ENCODE data around the gene NFKBIB. TPM values are rescaled to one million over a fixed set of nuclear protein-coding genes. Genes with fewer than 3 reads are reported as not detected.

NFKBIB gene
- total RNA-seq, 1 experiment from 2014 or later, result 45.4 TPM

DNA sequence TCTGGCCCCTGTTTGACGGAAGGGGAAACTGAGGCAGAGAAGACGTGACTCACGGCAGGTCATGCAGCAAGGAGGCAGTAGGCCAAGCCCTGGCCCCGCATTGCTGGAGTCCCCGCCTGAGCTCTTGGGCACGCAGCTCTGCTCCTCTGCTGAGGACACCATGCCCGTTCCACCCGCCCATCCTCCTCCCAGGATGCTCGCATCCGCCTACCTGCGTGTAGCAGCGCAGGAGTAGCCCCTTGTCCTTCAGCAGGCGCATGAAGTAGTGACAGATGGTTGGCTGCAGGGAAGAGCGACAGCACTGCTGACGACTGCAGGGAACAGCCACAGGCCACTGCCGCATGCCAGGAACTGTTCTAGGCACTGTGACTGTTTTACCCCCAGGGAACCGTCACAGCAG is 10.9 kb upstream of the NFKBIB start:
- ChIA-PET CTCF (interaction anchor here (1.1 to 1.3 kb wide), 2 partner anchors 372 to 486 kb away, joined by 3 to 5 read pairs; partner anchors contain the start of gene FAM98C), POLR2A (no interaction called here)
- TF ChIP-seq, protein P1, sequence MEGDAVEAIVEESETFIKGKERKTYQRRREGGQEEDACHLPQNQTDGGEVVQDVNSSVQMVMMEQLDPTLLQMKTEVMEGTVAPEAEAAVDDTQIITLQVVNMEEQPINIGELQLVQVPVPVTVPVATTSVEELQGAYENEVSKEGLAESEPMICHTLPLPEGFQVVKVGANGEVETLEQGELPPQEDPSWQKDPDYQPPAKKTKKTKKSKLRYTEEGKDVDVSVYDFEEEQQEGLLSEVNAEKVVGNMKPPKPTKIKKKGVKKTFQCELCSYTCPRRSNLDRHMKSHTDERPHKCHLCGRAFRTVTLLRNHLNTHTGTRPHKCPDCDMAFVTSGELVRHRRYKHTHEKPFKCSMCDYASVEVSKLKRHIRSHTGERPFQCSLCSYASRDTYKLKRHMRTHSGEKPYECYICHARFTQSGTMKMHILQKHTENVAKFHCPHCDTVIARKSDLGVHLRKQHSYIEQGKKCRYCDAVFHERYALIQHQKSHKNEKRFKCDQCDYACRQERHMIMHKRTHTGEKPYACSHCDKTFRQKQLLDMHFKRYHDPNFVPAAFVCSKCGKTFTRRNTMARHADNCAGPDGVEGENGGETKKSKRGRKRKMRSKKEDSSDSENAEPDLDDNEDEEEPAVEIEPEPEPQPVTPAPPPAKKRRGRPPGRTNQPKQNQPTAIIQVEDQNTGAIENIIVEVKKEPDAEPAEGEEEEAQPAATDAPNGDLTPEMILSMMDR (IDR thresholded peaks at IDR 0.05; ENCODE audit: unreplicated experiment), result no peak
- no peak for DNase-seq (ENCODE audit: unreplicated experiment)
- H3K36me3 Mint-ChIP-seq (ENCODE audit: insufficient read depth, unreplicated experiment), result peaks cover 42% of the 10 kb centered on the region
- intact Hi-C loops (cut with micrococcal nuclease), result no loop called here
- H3K27me3 Mint-ChIP-seq (ENCODE audit: insufficient read depth, unreplicated experiment), result no peaks in the 10 kb centered on the region
- no peak overlapping the region for H3K4me3 Mint-ChIP-seq (ENCODE audit: unreplicated experiment)
- H3K9me3 Mint-ChIP-seq (ENCODE audit: unreplicated experiment), result no peaks in the 10 kb centered on the region
- no peak overlapping the region for H3K27ac Mint-ChIP-seq (ENCODE audit: low read depth, unreplicated experiment)
- H3K4me1 Mint-ChIP-seq (ENCODE audit: insufficient read depth, unreplicated experiment), result no peaks in the 10 kb centered on the region
- no TSS peak for BruUV-seq (replicated peaks)

DNA sequence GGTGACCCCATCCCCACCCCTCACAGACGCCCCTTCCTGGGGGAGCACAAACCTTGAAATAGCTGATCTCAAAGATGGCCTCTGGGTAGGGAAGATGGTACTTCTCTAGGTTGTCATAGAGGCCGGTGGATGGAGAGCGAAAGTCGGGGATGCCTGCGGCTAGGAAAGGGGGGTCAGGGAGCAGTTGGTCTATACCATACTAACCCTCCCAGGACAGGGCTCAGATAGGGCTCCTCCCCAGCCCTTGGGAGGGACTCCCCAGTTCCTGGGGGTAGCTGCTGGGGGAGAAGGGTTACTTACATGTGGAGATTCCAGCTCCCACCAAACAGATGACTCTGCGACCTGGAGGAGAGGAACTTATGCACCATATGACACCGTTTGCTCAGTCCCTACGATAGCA is 10.0 kb upstream of the NFKBIB start:
- Mint-ChIP-seq H3K36me3 (ENCODE audit: insufficient read depth, unreplicated experiment) (peaks cover 42% of the 10 kb centered on the region), H3K4me3 (ENCODE audit: unreplicated experiment) (no peak overlapping the region), H3K4me1 (ENCODE audit: insufficient read depth, unreplicated experiment) (no peaks in the 10 kb centered on the region), H3K27me3 (ENCODE audit: insufficient read depth, unreplicated experiment) (no peaks in the 10 kb centered on the region), H3K9me3 (ENCODE audit: unreplicated experiment) (no peaks in the 10 kb centered on the region), H3K27ac (ENCODE audit: low read depth, unreplicated experiment) (no peak overlapping the region)
- intact Hi-C loops (cut with micrococcal nuclease), result no loop called here
- ChIA-PET CTCF (interaction anchor here (0.6 kb wide), 1 partner anchor 625 kb away, joined by 3 read pairs; no protein-coding TSS in a partner anchor), POLR2A (no interaction called here)
- no TSS peak for BruUV-seq (replicated peaks)
- TF ChIP-seq, protein P1 (IDR thresholded peaks at IDR 0.05; ENCODE audit: unreplicated experiment), result no peak
- no peak for DNase-seq (ENCODE audit: unreplicated experiment)

DNA sequence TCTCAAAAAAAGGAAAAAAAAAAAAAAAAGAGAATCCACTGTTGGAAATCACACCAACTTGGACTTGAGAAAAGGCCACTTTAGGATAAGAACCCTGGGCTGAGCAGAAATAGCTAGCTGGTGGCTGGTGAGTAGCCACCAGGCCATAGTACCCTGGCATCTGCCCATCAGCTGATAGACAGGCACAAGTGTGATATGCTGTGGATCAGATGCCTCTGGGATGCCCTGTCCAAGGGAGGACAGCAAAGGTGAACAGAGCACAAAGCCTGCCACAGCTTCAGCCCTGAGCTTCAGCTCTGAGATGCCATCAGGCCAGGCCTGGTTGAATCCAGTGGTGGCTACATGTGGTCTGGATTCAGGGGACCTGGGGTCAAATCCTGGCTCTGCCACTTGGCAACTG is 9.1 kb upstream of the NFKBIB start:
- no peaks in the 10 kb centered on the region for H3K4me1 Mint-ChIP-seq (ENCODE audit: insufficient read depth, unreplicated experiment)
- peaks cover 35% of the 10 kb centered on the region for H3K36me3 Mint-ChIP-seq (ENCODE audit: insufficient read depth, unreplicated experiment)
- H3K27ac Mint-ChIP-seq (ENCODE audit: low read depth, unreplicated experiment), result no peak overlapping the region
- H3K4me3 Mint-ChIP-seq (ENCODE audit: unreplicated experiment), result no peak overlapping the region
- ChIA-PET CTCF (interaction anchor here (0.6 kb wide), 1 partner anchor 8 kb away, joined by 3 read pairs; no protein-coding TSS in a partner anchor), POLR2A (interaction anchor here (0.6 kb wide), 1 partner anchor 42 kb away, joined by 3 read pairs; no protein-coding TSS in a partner anchor)
- H3K9me3 Mint-ChIP-seq (ENCODE audit: unreplicated experiment), result no peaks in the 10 kb centered on the region
- BruUV-seq (replicated peaks), result no TSS peak
- TF ChIP-seq, protein P1 (IDR thresholded peaks at IDR 0.05; ENCODE audit: unreplicated experiment), result no peak
- H3K27me3 Mint-ChIP-seq (ENCODE audit: insufficient read depth, unreplicated experiment), result no peaks in the 10 kb centered on the region
- DNase-seq (ENCODE audit: unreplicated experiment), result no peak
- intact Hi-C loops (cut with micrococcal nuclease), result no loop called here

DNA sequence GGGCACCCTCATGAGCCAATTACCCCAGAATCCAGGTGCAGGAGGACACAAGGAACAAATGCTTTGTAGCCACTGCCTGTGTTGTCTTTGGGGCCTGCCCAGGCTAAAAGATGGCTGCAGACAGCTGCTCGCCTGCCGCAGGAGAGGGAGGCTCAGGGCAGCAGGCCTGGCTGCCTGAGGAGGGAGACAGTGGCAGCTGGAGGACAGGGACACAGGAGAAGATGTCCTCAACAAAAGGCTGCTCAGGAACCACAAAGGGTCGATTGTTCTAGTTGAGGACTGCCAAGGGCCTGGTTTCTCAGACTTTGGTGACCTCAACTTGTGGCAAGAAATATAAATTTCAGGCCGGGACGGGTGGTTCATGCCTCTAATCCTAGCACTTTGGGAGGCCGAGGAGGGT is 8.0 kb upstream of the NFKBIB start:
- ChIA-PET POLR2A (no interaction called here), CTCF (no interaction called here)
- Mint-ChIP-seq H3K27ac (ENCODE audit: low read depth, unreplicated experiment) (no peak overlapping the region), H3K4me1 (ENCODE audit: insufficient read depth, unreplicated experiment) (no peaks in the 10 kb centered on the region), H3K36me3 (ENCODE audit: insufficient read depth, unreplicated experiment) (peaks cover 30% of the 10 kb centered on the region), H3K9me3 (ENCODE audit: unreplicated experiment) (no peaks in the 10 kb centered on the region), H3K4me3 (ENCODE audit: unreplicated experiment) (no peak overlapping the region), H3K27me3 (ENCODE audit: insufficient read depth, unreplicated experiment) (no peaks in the 10 kb centered on the region)
- TF ChIP-seq, protein P1 (IDR thresholded peaks at IDR 0.05; ENCODE audit: unreplicated experiment), result no peak
- DNase-seq (ENCODE audit: unreplicated experiment), result no peak
- intact Hi-C loops (cut with micrococcal nuclease), result no loop called here
- no TSS peak for BruUV-seq (replicated peaks)

Data from MCF 10A (cell line).